ENCODE data around the gene COA6. TPM values are rescaled to one million over a fixed set of nuclear protein-coding genes. Genes with fewer than 3 reads are reported as not detected.

Gene COA6
- total and polyA plus RNA-seq, 2 of the 13 experiments (the other 11 are each of a cell fraction or from before 2014, with no cell fraction given), result 32.4 to 104 TPM

- no peak for TF ChIP-seq RERE (CRISPR knock-in tag; IDR thresholded peaks at IDR 0.05; ENCODE audit: low read depth)
- no peak for TF ChIP-seq BCLAF1 (IDR thresholded peaks at IDR 0.05)
- TF ChIP-seq SNAI1 (CRISPR knock-in tag; IDR thresholded peaks at IDR 0.05; ENCODE audit: borderline replicate concordance), result 0 out of 2 replicates have a peak, but pooled peaks have one; percentile 54
- 0 out of 2 replicates have a peak, but pooled peaks have one; percentile 28 for TF ChIP-seq ZNF652 (CRISPR knock-in tag; IDR thresholded peaks at IDR 0.05; ENCODE audit: borderline replicate concordance, low read depth)
- TF ChIP-seq ZNF598 (CRISPR knock-in tag; IDR thresholded peaks at IDR 0.05; ENCODE audit: borderline replicate concordance), result peak; percentile 69; the same call in 1 of the 2 replicates
- no peak for TF ChIP-seq GATA4 (IDR thresholded peaks at IDR 0.05; ENCODE audit: borderline replicate concordance, low read depth)
- no peak for TF ChIP-seq ZSCAN30 (CRISPR knock-in tag; IDR thresholded peaks at IDR 0.05)
- TF ChIP-seq ZSCAN31 (CRISPR knock-in tag; IDR thresholded peaks at IDR 0.05; ENCODE audit: low read depth), result no peak
- no peak for TF ChIP-seq ZEB1 (IDR thresholded peaks at IDR 0.05; ENCODE audit: insufficient replicate concordance, low read depth)
- TF ChIP-seq ZHX2 (IDR thresholded peaks at IDR 0.05; ENCODE audit: low read depth), result 0 out of 2 replicates have a peak, but pooled peaks have one; percentile 60
- peak; percentile 34; the same call in 1 of the 2 replicates for TF ChIP-seq ZHX2 (CRISPR knock-in tag; IDR thresholded peaks at IDR 0.05; ENCODE audit: borderline replicate concordance)
- TF ChIP-seq ZC3H13 (CRISPR knock-in tag; IDR thresholded peaks at IDR 0.05), result no peak
- 0 out of 2 replicates have a peak, but pooled peaks have one; percentile 50 for TF ChIP-seq HMG20B (CRISPR knock-in tag; conservative IDR thresholded peaks at IDR 0.05)
- peak; percentile 84; the same call in 1 of the 2 replicates for TF ChIP-seq ZNF766 (CRISPR knock-in tag; IDR thresholded peaks at IDR 0.05; ENCODE audit: borderline replicate concordance)
- no peak; the same call in 1 of the 2 replicates for TF ChIP-seq ARNTL (CRISPR knock-in tag; IDR thresholded peaks at IDR 0.05)
These were observed 45.6 kb upstream of the COA6 start (continued) for GRCh38 chr1:234327577-234328164.

Measured in HepG2 (cell line).